K562 (cell line): ENCODE results near the gene RPL29. TPM values are rescaled to one million over a fixed set of nuclear protein-coding genes. Genes with fewer than 3 reads are reported as not detected.

Source experiments
- CTCF ChIP-seq, 3 experiments: IDR thresholded peaks in 2 of 3; conservative IDR thresholded peaks in 1 of 3; 2 replicates each; pipeline ENCODE4 v1.5.1; 2011 to 2012; ENCODE audit warnings: low read length in 3 of 3, mild to moderate bottlenecking in 3 of 3, control low read depth in 2 of 3, improper control_type of control experiment in 1 of 3, inconsistent platforms in 1 of 3, low read depth in 1 of 3, mixed read lengths in 1 of 3, moderate library complexity in 1 of 3; ENCODE audit not compliant: insufficient read depth in 2 of 3
- REST ChIP-seq, 2 experiments: fragments of 450-650 bp; formaldehyde crosslinking in 1 of 2; IDR thresholded peaks; 2 replicates each; pipeline versions ENCODE4 v1.4.0 to v1.6.1; 2014 to 2020; ENCODE audit warnings: mild to moderate bottlenecking in 2 of 2, borderline replicate concordance in 1 of 2, low read depth in 1 of 2
- polyA plus RNA-seq, 8 experiments: library from polyadenylated mRNA; depleted of rRNA in 4 of 8; stranded (reverse) in 5 of 8; unstranded in 3 of 8; fragments of >200 nt; fragmentation: Nextera tagmentation in 2 of 8; fragmentation: Illumina TruSeq in 1 of 8; extraction: Ambion mirVana in 2 of 8; extraction: Trizol in 1 of 8; gene quantifications; 2 replicates each; pipeline versions ENCODE4 v1.2.1 to v1.2.3, GENCODE V29; 2011 to 2014; ENCODE audit warnings: inconsistent platforms in 1 of 8, missing spikeins in 1 of 8
- total RNA-seq, 7 experiments: library from RNA; depleted of rRNA in 6 of 7; stranded (reverse); fragments of >200 nt in 6 of 7; fragmentation: Illumina TruSeq in 2 of 7; extraction: Trizol in 2 of 7; gene quantifications; 2 replicates each; pipeline versions ENCODE4 v1.2.1 to v1.2.3, GENCODE V29; 2011 to 2021; ENCODE audit warnings: low replicate concordance in 1 of 7

The RPL29 gene
- total and polyA plus RNA-seq, 9 of the 15 experiments (the other 6 are each of a cell fraction or from before 2014, with no cell fraction given), result 568 to 1,475 (median 1,104) TPM

- TF ChIP-seq REST (IDR thresholded peaks at IDR 0.05; ENCODE audit: borderline replicate concordance) (peak; percentile 58), REST (CRISPR knock-in tag; IDR thresholded peaks at IDR 0.05; ENCODE audit: low read depth) (no peak), CTCF (IDR thresholded peaks at IDR 0.05 in 2 of 3, conservative IDR thresholded peaks at IDR 0.05 in 1 of 3; ENCODE audit: insufficient read depth in 2 of 3, low read depth in 1 of 3, low read length in 3 of 3) (peak; percentile 67 to 78 (median 72))
These were observed 8.6 kb upstream of the RPL29 start (continued) for GRCh38 chr3:52004163-52004787.
